Neutrophil (primary cell): ENCODE data around the gene EPHA2.
"Not testable (repeated sequence)": the region's sequence is repeated elsewhere in the genome, so short reads cannot be mapped to it uniquely, and the experiment has no call there.

Source experiments
- H3K27ac ChIP-seq: fragments of 200-600 bp; sonication (generic); 2 replicates; pipeline ENCODE4 v1.5.1; 2016; ENCODE audit warnings: mild to moderate bottlenecking, moderate library complexity
- H3K27me3 ChIP-seq: fragments of 200-600 bp; sonication (generic); 2 replicates; pipeline ENCODE4 v1.6.0; 2016; ENCODE audit warnings: mild to moderate bottlenecking
- H3K36me3 ChIP-seq: fragments of 200-600 bp; sonication (generic); 2 replicates; pipeline ENCODE4 v1.5.1; 2017
- H3K4me1 ChIP-seq, 2 experiments: fragments of 200-600 bp in 1 of 2; sonication (generic) in 1 of 2; 1 replicate in 1 of 2; 2 replicates in 1 of 2; pipeline versions ENCODE4 v1.5.1 to v1.6.1; 2013 to 2016; ENCODE audit warnings: low read depth in 1 of 2, low read length in 1 of 2, mild to moderate bottlenecking in 1 of 2, moderate library complexity in 1 of 2; ENCODE audit not compliant: control insufficient read depth in 1 of 2, insufficient read depth in 1 of 2
- H3K4me3 ChIP-seq, 2 experiments: fragments of 200-600 bp in 1 of 2; sonication (generic) in 1 of 2; 1 replicate in 1 of 2; 2 replicates in 1 of 2; pipeline ENCODE4 v1.5.1; 2013 to 2016; ENCODE audit warnings: low read depth in 1 of 2, low read length in 1 of 2, mild to moderate bottlenecking in 1 of 2, moderate library complexity in 1 of 2
- H3K9me3 ChIP-seq: fragments of 200-600 bp; sonication (generic); 2 replicates; pipeline ENCODE4 v1.5.1; 2016
- TF ChIP-seq, protein P1 (sequence below): fragments of 200-600 bp; sonication (generic); IDR thresholded peaks from 2 replicates; pipeline ENCODE4 v1.5.1; 2016; ENCODE audit warnings: antibody characterized with exemption

Gene EPHA2

DNA sequence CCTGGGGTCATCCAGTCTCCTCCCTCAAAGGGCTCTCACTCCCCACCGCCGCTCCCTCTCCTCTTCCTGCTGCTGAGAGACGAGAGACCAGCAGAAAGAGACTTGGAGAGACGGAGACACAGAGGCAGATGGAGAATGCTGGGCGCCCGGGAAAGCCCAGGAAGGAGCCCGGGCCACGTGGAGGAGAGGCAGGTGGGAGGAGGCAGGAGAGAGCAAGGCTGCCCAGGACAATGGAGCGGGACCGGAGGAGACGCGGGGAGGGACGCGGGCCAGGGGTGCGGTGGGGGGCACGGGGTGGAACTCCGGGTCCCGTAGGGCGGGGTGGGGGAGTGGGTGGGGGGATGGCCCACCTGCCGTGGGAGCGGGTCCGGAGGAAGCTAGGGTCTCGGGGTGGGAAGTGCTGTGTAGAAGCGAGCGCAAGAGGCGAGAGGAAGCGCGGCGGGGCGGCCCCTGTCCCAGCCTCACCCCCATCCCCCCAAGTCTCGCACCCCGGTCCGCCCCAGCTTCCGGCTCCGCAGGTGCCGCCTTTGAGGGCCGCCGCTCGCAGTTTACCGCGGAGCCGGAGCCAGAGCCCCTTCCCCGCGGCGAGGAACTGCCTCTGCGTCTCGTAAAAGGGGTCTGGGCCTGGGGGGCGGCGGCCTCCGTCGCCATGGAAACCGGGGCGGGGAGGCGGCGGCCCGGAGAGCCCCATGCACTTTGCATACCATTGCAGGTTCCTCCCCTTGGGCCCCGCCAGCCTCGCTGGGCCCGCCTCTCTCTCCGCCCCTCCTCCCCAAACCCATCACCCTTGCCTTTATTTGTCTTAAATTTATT lies 11.7 kb upstream of the EPHA2 start:
- Histone ChIP-seq H3K9me3 (no peaks in the 10 kb centered on the region), H3K27me3 (peaks cover 81% of the 10 kb centered on the region), H3K36me3 (no peaks in the 10 kb centered on the region), H3K4me3 (no peak overlapping the region), H3K27ac (no peak overlapping the region), H3K4me1 (peaks cover 0 to under 1% of the 10 kb centered on the region in 2 experiments)
- TF ChIP-seq, protein P1, sequence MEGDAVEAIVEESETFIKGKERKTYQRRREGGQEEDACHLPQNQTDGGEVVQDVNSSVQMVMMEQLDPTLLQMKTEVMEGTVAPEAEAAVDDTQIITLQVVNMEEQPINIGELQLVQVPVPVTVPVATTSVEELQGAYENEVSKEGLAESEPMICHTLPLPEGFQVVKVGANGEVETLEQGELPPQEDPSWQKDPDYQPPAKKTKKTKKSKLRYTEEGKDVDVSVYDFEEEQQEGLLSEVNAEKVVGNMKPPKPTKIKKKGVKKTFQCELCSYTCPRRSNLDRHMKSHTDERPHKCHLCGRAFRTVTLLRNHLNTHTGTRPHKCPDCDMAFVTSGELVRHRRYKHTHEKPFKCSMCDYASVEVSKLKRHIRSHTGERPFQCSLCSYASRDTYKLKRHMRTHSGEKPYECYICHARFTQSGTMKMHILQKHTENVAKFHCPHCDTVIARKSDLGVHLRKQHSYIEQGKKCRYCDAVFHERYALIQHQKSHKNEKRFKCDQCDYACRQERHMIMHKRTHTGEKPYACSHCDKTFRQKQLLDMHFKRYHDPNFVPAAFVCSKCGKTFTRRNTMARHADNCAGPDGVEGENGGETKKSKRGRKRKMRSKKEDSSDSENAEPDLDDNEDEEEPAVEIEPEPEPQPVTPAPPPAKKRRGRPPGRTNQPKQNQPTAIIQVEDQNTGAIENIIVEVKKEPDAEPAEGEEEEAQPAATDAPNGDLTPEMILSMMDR, result no peak

DNA sequence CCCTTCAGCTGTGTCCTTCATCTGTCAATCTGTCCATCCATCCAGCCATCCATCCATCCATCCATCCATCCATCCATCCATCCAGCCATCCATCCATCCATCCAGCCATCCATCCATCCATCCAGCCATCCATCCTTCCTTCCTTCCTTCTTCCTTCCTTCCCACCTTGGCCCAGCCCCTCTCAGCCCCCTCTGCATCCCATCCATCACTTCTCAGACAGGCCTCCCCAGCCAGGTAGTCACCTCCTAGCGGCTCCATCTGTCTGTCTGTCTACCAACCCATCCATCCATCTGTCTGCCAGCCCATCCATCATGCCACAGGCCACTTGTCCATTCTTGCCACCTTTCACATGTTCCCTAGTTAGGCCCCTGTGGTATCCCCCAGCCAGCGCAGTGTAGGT lies 10.2 kb upstream of the EPHA2 start:
- TF ChIP-seq, protein P1, result no peak

DNA sequence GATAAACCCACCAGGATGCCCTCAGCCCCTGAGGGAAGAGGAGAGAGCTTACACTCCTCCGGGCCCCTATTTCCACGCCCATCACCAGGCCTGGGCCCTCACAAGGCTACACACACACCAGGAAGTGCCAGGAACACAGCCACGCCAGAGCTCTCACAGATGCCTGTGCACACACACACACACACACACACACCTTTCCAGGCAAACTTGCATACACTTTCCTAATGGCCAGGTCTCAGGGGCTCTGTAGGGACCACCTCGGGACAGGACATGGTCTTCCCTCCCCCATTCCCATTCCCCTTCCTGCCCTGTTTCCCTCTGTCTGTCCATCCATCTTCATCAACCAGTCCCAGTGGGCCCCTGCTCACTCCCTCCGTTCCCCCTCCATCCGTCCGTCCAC lies 9.7 kb upstream of the EPHA2 start:
- peaks cover 0 to 4% of the 10 kb centered on the region in 2 experiments for H3K4me1 ChIP-seq
- H3K27me3 ChIP-seq, result peaks cover 100% of the 10 kb centered on the region
- TF ChIP-seq, protein P1, result no peak

More for the DNA sequence above, 10.2 kb upstream of the EPHA2 start:
- no peak overlapping the region for H3K27ac ChIP-seq
- no peak overlapping the region for H3K4me3 ChIP-seq
- peaks cover 0 to 4% of the 10 kb centered on the region in 2 experiments for H3K4me1 ChIP-seq
- H3K9me3 ChIP-seq, result no peaks in the 10 kb centered on the region
- peaks cover 95% of the 10 kb centered on the region for H3K27me3 ChIP-seq
- no peaks in the 10 kb centered on the region for H3K36me3 ChIP-seq

DNA sequence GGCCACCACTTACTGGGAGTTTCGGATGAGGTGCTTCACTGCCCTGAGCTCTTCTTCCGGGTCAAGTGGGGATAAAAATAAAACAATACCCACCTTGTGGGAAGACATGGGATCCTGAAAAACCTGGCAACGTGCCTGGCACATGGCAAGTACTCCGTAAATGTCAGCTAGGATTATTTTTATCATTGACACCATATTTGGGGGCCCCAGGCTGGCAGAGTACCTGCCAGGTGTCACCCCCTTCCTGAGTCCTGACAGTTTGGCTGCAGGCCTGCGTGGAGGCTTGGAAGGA lies 9.2 kb upstream of the EPHA2 start:
- TF ChIP-seq, protein P1, result no peak
- Histone ChIP-seq H3K4me1 (peaks cover 0 to 4% of the 10 kb centered on the region in 2 experiments), H3K27ac (no peak overlapping the region), H3K27me3 (peaks cover 95% of the 10 kb centered on the region), H3K9me3 (no peaks in the 10 kb centered on the region), H3K4me3 (no peak overlapping the region), H3K36me3 (no peaks in the 10 kb centered on the region)

More for the DNA sequence above, 9.7 kb upstream of the EPHA2 start:
- H3K27ac ChIP-seq, result no peak overlapping the region
- no peaks in the 10 kb centered on the region for H3K9me3 ChIP-seq
- H3K4me3 ChIP-seq, result no peak overlapping the region
- H3K36me3 ChIP-seq, result no peaks in the 10 kb centered on the region

DNA sequence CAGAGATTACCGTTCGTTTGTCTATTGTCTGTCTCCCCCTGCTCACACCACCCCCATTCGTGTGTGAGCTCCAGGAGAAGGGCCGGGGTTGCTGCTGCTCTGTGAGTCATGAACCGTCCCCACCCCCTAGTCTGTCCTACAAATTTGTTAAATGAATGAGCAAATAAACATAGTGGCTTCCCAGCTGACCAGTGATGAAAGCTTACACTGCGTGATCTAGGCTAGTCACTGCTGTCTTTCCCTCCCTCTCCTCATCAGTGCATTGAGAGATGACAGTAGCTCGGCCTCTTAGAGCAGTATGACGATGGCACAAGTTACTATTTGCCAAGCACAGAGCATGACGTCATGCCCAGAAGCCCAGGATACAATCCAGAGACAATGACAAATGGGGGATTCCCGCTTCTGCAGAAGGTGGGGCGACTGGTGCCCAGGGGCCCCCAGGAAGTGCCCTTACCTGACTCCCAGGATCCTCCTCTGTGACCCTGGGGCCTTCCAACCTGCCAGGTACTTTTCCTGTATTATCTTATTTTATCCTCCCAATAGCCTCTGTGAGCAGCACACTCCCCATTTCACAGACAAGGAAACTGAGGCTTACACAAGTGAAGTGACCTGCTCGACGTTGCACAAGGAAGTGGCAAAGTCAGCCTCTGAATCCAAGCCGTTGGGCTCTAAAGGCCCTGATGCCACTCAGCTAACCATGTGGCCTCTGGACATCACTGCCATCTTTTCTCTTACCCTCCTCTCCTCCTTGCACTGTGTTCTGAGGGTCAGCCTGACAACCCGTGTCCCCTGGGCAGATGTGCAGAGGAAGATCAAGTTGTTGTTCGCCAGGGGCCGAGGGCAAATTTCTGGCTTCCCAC lies 8.6 kb upstream of the EPHA2 start:
- H3K27me3 ChIP-seq, result peaks cover 90% of the 10 kb centered on the region
- no peaks in the 10 kb centered on the region for H3K36me3 ChIP-seq
- no peak overlapping the region for H3K4me3 ChIP-seq
- peaks cover 0 to 4% of the 10 kb centered on the region in 2 experiments for H3K4me1 ChIP-seq
- no peak overlapping the region for H3K27ac ChIP-seq
- no peaks in the 10 kb centered on the region for H3K9me3 ChIP-seq
- TF ChIP-seq, protein P1, result no peak

DNA sequence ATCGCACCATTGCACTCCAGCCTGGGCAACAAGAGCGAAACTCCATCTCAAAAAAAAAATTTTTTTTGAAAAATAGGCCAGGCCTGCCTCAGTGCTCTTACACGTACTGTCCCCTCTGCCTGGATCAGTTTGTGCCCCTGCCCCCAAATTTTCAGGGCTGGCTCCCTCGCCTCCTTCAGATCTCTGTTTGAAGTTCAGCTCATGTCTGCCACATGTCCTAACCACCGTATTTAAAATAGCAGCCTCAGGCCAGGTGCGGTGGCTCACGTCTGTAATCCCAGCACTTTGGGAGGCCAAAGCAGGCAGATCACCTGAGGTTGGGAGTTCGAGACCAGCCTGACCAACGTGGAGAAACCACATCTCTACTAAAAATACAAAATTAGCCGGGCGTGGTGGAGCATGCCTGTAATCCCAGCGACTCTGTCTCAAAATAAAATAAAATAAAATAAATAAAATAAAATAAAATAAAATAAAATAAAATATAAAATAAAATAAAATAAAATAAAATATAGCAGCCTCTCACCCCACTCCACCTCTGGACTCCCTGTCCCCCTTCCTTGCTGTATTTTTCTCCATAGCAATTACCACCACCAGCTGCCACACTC lies 7.8 kb upstream of the EPHA2 start:
- not testable (repeated sequence) for H3K4me1 ChIP-seq, H3K27ac ChIP-seq, H3K9me3 ChIP-seq, H3K4me3 ChIP-seq, H3K36me3 ChIP-seq
- H3K27me3 ChIP-seq, result peaks cover 82% of the 10 kb centered on the region
